Panc1 (cell line): ENCODE results near the gene CNTN4. TPM values are rescaled to one million over a fixed set of nuclear protein-coding genes. Genes with fewer than 3 reads are reported as not detected.

Experiments used
- ATAC-seq: fragments of 200-7000 bp; cut with Tn5 transposase; 2 replicates; pipeline ENCODE4 v1.9.1; 2020; ENCODE audit warnings: mild to moderate bottlenecking, moderate library complexity
- BruUV-seq: library from RNA; stranded (reverse); fragments of 400-500 nt; replicated peaks from 2 replicates; lab custom pipeline; 2021; lab: Mats Ljungman, UMichigan
- CTCF ChIA-PET: fragments of 300-600 bp; sonication (Branson Sonifier 250); formaldehyde crosslinking; loops from one replicate; lab custom pipeline; 2022; ENCODE audit warnings: antibody characterized with exemption; lab: Charles Lee
- POLR2A ChIA-PET: fragments of 300-600 bp; sonication (Branson Sonifier 250); formaldehyde crosslinking; loops from one replicate; lab custom pipeline; 2022; ENCODE audit warnings: antibody characterized with exemption; lab: Charles Lee
- DNase-seq: peaks from one replicate; pipeline ENCODE4 v3.0.0-alpha.2; 2010; ENCODE audit warnings: low read depth, low spot score
- H3K27ac ChIP-seq: 2 replicates; pipeline ENCODE4 v1.5.1; 2011; ENCODE audit warnings: mild to moderate bottlenecking, low read length, inconsistent platforms
- H3K27me3 ChIP-seq: fragments of 200-500 bp; sonication (Bioruptor generic); 2 replicates; pipeline ENCODE4 v1.6.0; 2014; ENCODE audit warnings: low read length, inconsistent platforms; ENCODE audit not compliant: control insufficient read depth, insufficient read depth
- H3K36me3 ChIP-seq: fragments of 200-500 bp; sonication (Bioruptor generic); 2 replicates; pipeline ENCODE4 v1.5.1; 2014; ENCODE audit warnings: inconsistent platforms, mild to moderate bottlenecking, low read length, moderate library complexity; ENCODE audit not compliant: control insufficient read depth, insufficient read depth
- H3K4me1 ChIP-seq: 2 replicates; pipeline ENCODE4 v1.5.1; 2011; ENCODE audit warnings: inconsistent platforms, mild to moderate bottlenecking, low read length, moderate library complexity; ENCODE audit not compliant: control insufficient read depth, insufficient read depth
- H3K4me3 ChIP-seq, 2 experiments: 2 replicates each; pipeline ENCODE4 v1.5.1; 2011 to 2012; ENCODE audit warnings: low read depth in 2 of 2, low read length in 2 of 2, mild to moderate bottlenecking in 2 of 2, inconsistent platforms in 1 of 2, moderate library complexity in 1 of 2
- H3K9me3 ChIP-seq: fragments of 200-500 bp; sonication (Bioruptor generic); 2 replicates; pipeline ENCODE4 v1.5.1; 2014; ENCODE audit warnings: low read depth, mild to moderate bottlenecking, inconsistent platforms, low read length, moderate library complexity; ENCODE audit not compliant: control insufficient read depth, insufficient read depth
- POLR2AphosphoS5 ChIP-seq: IDR thresholded peaks from 2 replicates; pipeline ENCODE4 v1.6.1; 2012; ENCODE audit warnings: mild to moderate bottlenecking, low read depth, low read length, moderate library complexity
- SIN3A ChIP-seq: IDR thresholded peaks from 2 replicates; pipeline ENCODE4 v1.6.1; 2012; ENCODE audit warnings: low read depth, mild to moderate bottlenecking, low read length, moderate library complexity, borderline replicate concordance; ENCODE audit not compliant: insufficient read depth
- TCF7L2 ChIP-seq: IDR thresholded peaks from 2 replicates; pipeline ENCODE4 v1.6.1; 2011; ENCODE audit warnings: mild to moderate bottlenecking, low read depth, low read length, inconsistent platforms
- in situ Hi-C: cut with HindIII; loops from 2 replicates; pipeline ENCODE4 v1.10.0; 2016; ENCODE audit warnings: low sequenced_read_pairs, low pct_unique_long_range_greater_than_20kb
- intact Hi-C: fragments of 100-400 bp; cut with micrococcal nuclease; formaldehyde crosslinking; loops from one replicate; pipeline ENCODE4 v1.10.0; 2022; ENCODE audit not compliant: unreplicated experiment
- total RNA-seq: library from RNA; stranded (reverse); gene quantifications from one replicate; pipeline ENCODE4 v1.2.1, GENCODE V29; 2021; ENCODE audit not compliant: unreplicated experiment
- TF ChIP-seq, protein P1 (sequence below), 2 experiments: IDR thresholded peaks; 2 replicates each; pipeline ENCODE4 v1.6.1; 2011 to 2012; ENCODE audit warnings: low read depth in 2 of 2, control low read depth in 1 of 2, low read length in 1 of 2, mild to moderate bottlenecking in 1 of 2, moderate library complexity in 1 of 2; ENCODE audit not compliant: insufficient read depth in 1 of 2
- TF ChIP-seq, protein P2 (sequence below): fragments of 450-650 bp; IDR thresholded peaks from 2 replicates; pipeline ENCODE4 v1.5.1; 2017; ENCODE audit warnings: mild to moderate bottlenecking

The CNTN4 gene
- total RNA-seq, 1 experiment from 2014 or later: not detected

DNA sequence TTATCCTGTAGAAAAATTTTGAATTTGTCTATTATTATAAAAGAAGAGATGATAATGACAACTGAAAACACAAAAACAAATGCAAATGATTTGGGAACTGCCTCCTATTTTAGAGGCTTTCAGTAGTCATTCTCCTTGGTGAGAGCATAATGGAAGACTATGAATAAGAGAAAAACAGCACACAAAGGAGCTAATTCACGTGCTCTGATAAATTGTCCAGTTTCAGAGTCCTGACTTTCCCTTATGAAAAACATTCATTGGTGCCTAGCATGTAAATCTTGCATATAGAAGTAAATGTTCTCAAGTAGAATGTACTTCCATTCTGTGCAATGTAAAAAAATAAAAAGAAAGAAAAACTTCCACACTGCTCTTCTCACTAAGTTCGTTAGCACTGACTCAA is 805.4 kb downstream of the CNTN4 start:
- no peaks in the 10 kb centered on the region for H3K27me3 ChIP-seq
- intact Hi-C loops (no loop called here), in situ Hi-C loops (no loop called here)
- no peak overlapping the region for H3K4me3 ChIP-seq
- no peak overlapping the region for H3K27ac ChIP-seq
- TF ChIP-seq SIN3A: no peak
- no peak for TF ChIP-seq TCF7L2
- TF ChIP-seq, protein P1, sequence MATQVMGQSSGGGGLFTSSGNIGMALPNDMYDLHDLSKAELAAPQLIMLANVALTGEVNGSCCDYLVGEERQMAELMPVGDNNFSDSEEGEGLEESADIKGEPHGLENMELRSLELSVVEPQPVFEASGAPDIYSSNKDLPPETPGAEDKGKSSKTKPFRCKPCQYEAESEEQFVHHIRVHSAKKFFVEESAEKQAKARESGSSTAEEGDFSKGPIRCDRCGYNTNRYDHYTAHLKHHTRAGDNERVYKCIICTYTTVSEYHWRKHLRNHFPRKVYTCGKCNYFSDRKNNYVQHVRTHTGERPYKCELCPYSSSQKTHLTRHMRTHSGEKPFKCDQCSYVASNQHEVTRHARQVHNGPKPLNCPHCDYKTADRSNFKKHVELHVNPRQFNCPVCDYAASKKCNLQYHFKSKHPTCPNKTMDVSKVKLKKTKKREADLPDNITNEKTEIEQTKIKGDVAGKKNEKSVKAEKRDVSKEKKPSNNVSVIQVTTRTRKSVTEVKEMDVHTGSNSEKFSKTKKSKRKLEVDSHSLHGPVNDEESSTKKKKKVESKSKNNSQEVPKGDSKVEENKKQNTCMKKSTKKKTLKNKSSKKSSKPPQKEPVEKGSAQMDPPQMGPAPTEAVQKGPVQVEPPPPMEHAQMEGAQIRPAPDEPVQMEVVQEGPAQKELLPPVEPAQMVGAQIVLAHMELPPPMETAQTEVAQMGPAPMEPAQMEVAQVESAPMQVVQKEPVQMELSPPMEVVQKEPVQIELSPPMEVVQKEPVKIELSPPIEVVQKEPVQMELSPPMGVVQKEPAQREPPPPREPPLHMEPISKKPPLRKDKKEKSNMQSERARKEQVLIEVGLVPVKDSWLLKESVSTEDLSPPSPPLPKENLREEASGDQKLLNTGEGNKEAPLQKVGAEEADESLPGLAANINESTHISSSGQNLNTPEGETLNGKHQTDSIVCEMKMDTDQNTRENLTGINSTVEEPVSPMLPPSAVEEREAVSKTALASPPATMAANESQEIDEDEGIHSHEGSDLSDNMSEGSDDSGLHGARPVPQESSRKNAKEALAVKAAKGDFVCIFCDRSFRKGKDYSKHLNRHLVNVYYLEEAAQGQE (IDR thresholded peaks at IDR 0.05; ENCODE audit: insufficient read depth in 1 of 2, low read depth in 2 of 2, low read length in 1 of 2): no peak
- TF ChIP-seq, protein P2, sequence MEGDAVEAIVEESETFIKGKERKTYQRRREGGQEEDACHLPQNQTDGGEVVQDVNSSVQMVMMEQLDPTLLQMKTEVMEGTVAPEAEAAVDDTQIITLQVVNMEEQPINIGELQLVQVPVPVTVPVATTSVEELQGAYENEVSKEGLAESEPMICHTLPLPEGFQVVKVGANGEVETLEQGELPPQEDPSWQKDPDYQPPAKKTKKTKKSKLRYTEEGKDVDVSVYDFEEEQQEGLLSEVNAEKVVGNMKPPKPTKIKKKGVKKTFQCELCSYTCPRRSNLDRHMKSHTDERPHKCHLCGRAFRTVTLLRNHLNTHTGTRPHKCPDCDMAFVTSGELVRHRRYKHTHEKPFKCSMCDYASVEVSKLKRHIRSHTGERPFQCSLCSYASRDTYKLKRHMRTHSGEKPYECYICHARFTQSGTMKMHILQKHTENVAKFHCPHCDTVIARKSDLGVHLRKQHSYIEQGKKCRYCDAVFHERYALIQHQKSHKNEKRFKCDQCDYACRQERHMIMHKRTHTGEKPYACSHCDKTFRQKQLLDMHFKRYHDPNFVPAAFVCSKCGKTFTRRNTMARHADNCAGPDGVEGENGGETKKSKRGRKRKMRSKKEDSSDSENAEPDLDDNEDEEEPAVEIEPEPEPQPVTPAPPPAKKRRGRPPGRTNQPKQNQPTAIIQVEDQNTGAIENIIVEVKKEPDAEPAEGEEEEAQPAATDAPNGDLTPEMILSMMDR: no peak
- no peak for TF ChIP-seq POLR2AphosphoS5
- H3K9me3 ChIP-seq: no peaks in the 10 kb centered on the region
- ATAC-seq: no peak
- H3K4me1 ChIP-seq: no peaks in the 10 kb centered on the region
- ChIA-PET POLR2A (no interaction called here), CTCF (no interaction called here)
- no TSS peak for BruUV-seq
- H3K36me3 ChIP-seq: no peaks in the 10 kb centered on the region
- no peak for DNase-seq

DNA sequence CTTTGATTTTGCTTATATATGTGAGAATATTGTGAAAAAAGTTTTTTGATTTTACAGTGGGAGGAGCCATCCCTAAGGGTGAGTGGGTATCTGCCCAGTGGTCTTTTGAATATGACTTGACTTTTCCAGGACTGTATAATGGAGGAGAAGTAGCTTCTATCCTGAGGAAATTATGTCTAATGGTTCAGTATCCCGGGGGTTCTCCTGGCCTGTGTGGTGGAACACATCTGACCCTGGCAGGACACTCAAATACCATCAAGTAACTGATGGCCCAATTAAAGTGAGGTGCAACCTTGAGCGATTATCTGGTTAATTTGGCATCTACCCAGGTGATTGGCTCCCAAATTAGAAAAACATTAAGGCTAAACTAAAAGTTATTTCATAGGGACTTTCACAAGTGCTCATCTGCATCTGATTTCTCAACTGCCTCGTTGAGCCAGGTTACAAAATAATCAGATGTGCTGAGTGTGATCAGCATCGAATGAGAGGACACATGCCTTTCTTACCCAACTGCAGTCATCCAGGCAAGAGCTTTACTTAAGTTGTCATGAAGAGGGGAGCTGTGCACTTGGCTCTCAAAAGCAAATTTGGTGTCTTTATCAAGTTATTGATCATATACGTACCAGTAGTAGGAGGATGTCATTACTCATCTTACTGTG is 810.2 kb downstream of the CNTN4 start:
- H3K4me1 ChIP-seq: no peaks in the 10 kb centered on the region
- H3K9me3 ChIP-seq: no peaks in the 10 kb centered on the region
- H3K36me3 ChIP-seq: no peaks in the 10 kb centered on the region
- no peak overlapping the region for H3K4me3 ChIP-seq
- H3K27me3 ChIP-seq: no peaks in the 10 kb centered on the region
- no TSS peak for BruUV-seq
- ATAC-seq: no peak
- POLR2A ChIA-PET: no interaction called here
- TF ChIP-seq, protein P1 (IDR thresholded peaks at IDR 0.05; ENCODE audit: insufficient read depth in 1 of 2, low read depth in 2 of 2, low read length in 1 of 2): no peak
- TF ChIP-seq SIN3A: no peak
- TF ChIP-seq TCF7L2: no peak
- no peak for TF ChIP-seq POLR2AphosphoS5
- TF ChIP-seq, protein P2: no peak
- no peak for DNase-seq
- in situ Hi-C loops: no loop called here
- no peak overlapping the region for H3K27ac ChIP-seq
- intact Hi-C loops: no loop called here
- CTCF ChIA-PET: no interaction called here
